Measurements from ENCODE around the gene NATD1.

- no peak for TF ChIP-seq CTCF (IDR thresholded peaks at IDR 0.05)
- no peak for TF ChIP-seq EP300 (IDR thresholded peaks at IDR 0.05)
- TF ChIP-seq POLR2A (IDR thresholded peaks at IDR 0.05; ENCODE audit: low read depth) = no peak
- TF ChIP-seq POLR2AphosphoS5 (IDR thresholded peaks at IDR 0.05) = no peak
These were observed 17.3 kb downstream of the NATD1 start for GRCh38 chr17:21235921-21236320.
